Stimulated activated CD4-positive, alpha-beta T cell treated with anti-CD3 and anti-CD28 coated beads, Interleukin-15, amount 100 ng/mL, for 24 hours (primary cell): ENCODE data around the gene SLC2A3.
"Not testable (repeated sequence)": the region's sequence is repeated elsewhere in the genome, so short reads cannot be mapped to it uniquely, and the experiment has no call there.

Experiments used
- DNase-seq: peaks from one replicate; pipeline ENCODE4 v3.0.0-alpha.2; 2020

The SLC2A3 gene

GRCh38 chr12:7935590-7936581 is at the start of gene SLC2A3:
Gene SLC2A3 (minus strand): TSS chr12:7936187. CDS start chr12:7936034, 153 bp downstream.
- peak; percentile 82 for DNase-seq

DNA sequence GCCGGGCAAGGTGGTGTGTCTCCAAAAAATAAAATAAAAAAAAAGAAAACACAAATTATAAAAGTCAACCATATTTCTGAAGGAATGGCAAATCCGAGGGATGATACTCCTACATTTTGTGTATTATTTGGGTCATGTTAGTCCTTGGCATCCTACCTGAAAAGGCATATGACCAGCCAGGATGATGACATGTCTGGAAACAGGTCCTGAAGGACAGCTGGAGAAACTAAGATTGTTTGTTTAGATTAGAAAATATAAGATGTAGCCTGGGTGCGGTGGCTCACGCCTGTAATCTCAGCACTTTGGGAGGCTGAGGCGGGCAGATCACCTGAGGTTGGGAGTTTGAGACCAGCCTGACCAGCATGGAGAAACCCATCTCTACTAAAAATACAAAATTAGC is 48.9 kb upstream of the SLC2A3 start:
- no peak for DNase-seq

DNA sequence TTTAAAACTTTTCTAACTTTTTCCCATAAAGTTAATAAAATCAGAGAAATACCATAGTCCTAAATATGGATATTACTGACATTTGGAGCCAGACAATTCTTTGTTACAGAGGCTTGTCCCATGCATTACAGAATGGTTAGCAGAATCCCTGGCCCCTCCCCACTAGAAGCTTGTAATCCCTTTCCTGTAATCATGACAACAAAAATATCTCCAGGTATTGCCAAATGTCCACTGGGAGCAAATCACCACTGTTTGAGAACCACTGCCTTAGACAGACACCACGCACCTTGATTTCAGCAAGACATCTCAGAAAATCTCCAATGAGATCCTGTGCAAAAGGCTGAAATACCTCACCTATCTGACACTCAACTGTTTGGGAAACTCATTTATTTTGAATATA is 47.5 kb upstream of the SLC2A3 start:
- not testable (repeated sequence) for DNase-seq

DNA sequence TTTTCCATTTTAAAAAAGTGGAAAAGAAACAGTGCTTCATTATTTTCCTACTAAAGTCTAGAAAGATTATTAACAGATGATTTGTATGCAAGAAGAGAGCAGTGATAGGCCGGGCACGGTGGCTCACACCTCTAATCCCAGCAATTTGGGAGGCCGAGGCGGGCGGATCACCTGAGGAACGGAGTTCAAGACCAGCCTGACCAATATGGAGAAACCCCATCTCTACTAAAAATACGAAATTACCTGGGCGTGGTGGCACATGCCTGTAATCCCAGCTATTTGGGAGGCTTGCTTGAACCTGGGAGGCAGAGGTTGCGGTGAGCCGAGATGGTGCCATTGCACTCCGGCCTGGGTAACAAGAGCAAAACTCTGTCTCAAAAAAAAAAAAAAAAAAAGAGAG is 47.0 kb upstream of the SLC2A3 start:
- not testable (repeated sequence) for DNase-seq

GRCh38 chr12:7982332-7982735 is 46.3 kb upstream of the SLC2A3 start:
- not testable (repeated sequence) for DNase-seq

DNA sequence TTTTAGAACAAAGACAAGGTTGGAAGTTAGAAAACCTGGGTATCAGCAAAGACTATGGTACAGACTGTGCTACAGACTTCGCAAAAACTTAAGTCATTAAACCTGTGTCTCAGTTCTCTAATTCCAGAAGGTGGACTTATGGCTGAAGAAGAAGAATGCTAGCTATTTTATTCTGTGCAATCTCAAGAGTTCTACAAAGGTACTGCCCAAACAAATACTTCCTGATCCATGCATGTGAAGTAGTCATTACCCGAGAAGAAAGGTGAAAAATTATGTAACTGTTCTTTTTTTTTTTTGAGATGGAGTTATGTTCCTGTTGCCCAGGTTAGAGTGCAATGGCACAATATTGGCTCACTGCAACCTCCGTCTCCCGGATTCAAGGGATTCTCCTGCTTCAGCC is 45.5 kb upstream of the SLC2A3 start:
- DNase-seq, result no peak

- DNase-seq, result not testable (repeated sequence)
Measured at GRCh38 chr12:7977351-7978124, 41.6 kb upstream of the SLC2A3 start.

- no peak for DNase-seq
Measured at GRCh38 chr12:7973457-7973825, 37.5 kb upstream of the SLC2A3 start.

- no peak for DNase-seq
Measured at GRCh38 chr12:7972734-7973456, 36.9 kb upstream of the SLC2A3 start.

DNA sequence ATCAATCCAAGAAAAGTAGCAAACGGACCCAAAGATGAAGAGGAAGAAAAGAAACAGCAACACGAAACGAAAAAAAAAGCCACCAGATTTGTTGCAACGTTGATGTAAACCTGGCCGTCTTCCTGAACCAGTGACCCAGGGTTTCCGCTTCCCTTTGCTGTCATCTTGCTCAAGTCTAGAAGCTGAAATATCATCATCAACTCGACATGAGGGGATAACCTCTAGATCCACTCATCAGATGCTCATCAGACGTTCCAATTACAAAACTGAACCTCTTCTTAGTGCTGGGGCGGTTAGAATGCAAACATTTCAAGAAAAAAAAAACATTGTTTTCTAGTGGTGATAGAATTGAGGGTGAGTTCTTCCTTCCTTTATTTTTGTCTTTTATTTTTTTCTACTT is 36.3 kb upstream of the SLC2A3 start:
- DNase-seq, result not testable (repeated sequence)

DNA sequence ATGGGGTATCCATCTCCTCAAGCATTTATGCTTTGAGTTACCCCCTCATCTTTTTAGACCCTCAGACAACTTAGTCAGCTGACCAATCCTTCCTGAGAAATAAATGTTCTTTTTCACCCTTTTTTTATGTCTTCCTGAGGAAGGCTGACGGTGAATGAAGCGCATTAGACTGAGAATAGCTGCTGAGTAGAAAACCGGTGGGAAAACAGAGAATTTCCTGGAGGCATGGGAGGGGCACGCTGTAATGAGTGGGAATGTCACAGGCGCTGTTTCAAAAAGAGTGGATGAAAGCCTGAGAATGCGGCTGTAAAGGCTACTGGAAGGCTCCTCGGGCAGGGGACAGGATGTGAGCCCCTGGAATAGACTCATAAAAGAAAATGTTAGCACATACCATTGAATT is 35.8 kb upstream of the SLC2A3 start:
- not testable (repeated sequence) for DNase-seq

GRCh38 chr12:7970475-7971252 is 34.7 kb upstream of the SLC2A3 start:
- peak; percentile 97 for DNase-seq

GRCh38 chr12:7966563-7966962 is 30.6 kb upstream of the SLC2A3 start:
- DNase-seq, result peak; percentile 58

- not testable (repeated sequence) for DNase-seq
Measured at GRCh38 chr12:7964669-7965068, 28.7 kb upstream of the SLC2A3 start.

- DNase-seq, result no peak
Measured at GRCh38 chr12:7961395-7962178, 25.6 kb upstream of the SLC2A3 start.

DNA sequence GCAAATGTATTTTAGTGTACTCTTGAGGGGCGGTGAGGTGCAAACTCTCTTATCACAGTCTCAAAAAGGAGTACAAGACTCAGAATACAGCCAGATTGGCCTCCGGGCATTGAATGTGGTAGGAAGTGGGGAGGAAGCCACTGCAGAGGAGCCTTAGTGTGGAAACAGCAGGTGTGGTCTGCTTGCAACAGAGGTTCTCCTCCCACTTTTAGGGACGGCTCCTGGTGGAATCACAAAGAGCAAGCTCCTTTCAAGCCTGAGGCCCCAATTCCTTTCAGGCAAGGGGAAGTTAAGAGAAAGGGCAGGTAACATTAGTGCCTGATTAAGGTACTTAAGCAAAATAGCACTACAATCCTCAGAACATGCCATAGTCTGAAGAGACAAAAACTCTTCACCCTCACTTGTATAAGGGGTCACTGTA is 23.7 kb upstream of the SLC2A3 start:
- peak; percentile 70 for DNase-seq

GRCh38 chr12:7959278-7959677 is 23.3 kb upstream of the SLC2A3 start:
- no peak for DNase-seq

DNA sequence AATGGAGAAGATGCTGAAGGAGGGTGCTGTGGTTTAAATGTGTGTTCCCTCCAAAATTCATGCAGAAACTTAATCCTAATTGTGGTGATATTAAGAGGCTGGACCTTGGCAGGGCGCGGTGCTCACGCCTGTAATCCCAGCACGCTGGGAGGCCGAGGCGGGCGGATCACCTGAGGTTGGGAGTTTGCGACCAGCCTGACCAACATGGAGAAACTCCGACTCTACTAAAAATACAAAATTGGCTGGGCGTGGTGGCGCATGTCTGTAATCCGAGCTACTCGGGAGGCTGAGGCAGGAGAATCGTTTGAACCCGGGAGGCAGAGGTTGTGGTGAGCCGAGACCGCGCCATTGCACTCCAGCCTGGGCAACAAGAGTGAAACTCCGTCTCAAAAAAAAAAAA is 18.9 kb upstream of the SLC2A3 start:
- DNase-seq, result not testable (repeated sequence)

DNA sequence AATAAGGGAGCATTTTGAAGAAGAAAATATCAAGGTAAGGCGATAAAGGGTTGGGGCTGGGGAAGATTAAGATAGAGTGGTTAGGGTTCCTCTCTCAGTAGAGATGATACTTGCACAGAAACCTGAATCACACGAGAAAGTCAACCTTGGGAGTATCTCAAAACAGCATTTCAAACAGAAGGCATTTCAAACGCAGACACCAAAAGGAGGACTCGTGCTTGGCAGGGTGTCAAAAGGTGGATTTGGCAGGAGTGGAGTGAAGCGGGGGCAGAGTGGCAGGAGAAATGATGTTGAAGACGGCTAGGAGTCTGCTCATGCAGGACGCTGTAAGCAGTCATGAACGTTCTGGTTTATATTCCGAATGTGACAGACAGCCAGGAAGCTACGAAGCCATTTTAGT is 18.4 kb upstream of the SLC2A3 start:
- DNase-seq, result not testable (repeated sequence)

GRCh38 chr12:7953912-7954311 is 17.9 kb upstream of the SLC2A3 start:
- DNase-seq, result not testable (repeated sequence)

DNA sequence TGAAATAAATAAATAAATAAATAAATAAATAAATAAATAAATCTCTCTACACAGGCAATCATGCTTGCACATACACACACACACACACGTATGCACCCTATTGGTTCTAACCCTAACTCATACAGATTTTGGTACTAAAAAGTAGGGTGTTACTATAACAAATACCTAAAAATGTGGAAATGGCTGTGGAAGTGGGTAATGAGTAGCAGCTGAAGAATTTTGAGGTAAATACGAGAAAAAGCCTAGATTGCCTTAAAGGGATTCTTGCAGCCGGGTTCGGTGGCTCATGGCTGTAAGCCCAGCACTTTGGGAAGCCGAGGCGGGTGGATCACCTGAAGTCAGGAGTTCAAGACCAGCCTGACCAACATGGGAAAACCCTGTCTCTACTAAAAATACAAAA is 15.7 kb upstream of the SLC2A3 start:
- DNase-seq, result no peak
